ENCODE measurements around the gene PEPD.

DNA sequence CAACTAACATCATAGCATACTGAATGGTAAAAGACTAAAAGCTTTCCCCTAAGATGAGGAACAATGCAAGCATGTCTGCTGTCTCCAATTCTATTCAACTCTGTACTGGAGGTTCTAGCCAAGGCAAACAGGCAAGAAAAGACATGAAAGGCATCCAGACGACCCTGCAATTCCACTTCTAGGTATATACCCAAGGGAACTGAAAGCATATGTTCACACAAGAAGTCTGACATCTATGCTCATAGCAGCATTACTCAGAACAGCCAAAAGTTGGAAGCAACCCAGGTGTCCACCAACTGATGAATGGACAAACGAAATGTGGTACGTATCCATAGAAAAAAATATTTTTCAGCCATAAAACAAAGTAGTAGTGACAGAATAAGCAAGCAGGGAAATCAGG is 39.1 kb downstream of the PEPD start:
- TF ChIP-seq, protein P1, sequence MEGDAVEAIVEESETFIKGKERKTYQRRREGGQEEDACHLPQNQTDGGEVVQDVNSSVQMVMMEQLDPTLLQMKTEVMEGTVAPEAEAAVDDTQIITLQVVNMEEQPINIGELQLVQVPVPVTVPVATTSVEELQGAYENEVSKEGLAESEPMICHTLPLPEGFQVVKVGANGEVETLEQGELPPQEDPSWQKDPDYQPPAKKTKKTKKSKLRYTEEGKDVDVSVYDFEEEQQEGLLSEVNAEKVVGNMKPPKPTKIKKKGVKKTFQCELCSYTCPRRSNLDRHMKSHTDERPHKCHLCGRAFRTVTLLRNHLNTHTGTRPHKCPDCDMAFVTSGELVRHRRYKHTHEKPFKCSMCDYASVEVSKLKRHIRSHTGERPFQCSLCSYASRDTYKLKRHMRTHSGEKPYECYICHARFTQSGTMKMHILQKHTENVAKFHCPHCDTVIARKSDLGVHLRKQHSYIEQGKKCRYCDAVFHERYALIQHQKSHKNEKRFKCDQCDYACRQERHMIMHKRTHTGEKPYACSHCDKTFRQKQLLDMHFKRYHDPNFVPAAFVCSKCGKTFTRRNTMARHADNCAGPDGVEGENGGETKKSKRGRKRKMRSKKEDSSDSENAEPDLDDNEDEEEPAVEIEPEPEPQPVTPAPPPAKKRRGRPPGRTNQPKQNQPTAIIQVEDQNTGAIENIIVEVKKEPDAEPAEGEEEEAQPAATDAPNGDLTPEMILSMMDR (IDR thresholded peaks at IDR 0.05; ENCODE audit: poor library complexity, severe bottlenecking), result no peak
- TF ChIP-seq TAF1 (IDR thresholded peaks at IDR 0.05; ENCODE audit: low read depth), result no peak
- no peak for TF ChIP-seq EZH2 (IDR thresholded peaks at IDR 0.05; ENCODE audit: borderline replicate concordance, insufficient read depth, low read length, poor library complexity, severe bottlenecking)
- no peak for TF ChIP-seq EP300 (conservative IDR thresholded peaks at IDR 0.05; ENCODE audit: poor library complexity, severe bottlenecking)
